DND-41 (cell line): ENCODE results near the gene FYB1.

Source experiments
- ATAC-seq: fragments of 200-7000 bp; cut with Tn5 transposase; 3 replicates; pipeline ENCODE4 v1.9.1; 2021; ENCODE audit warnings: low read depth; ENCODE audit not compliant: insufficient read depth
- DNase-seq: peaks from one replicate; pipeline ENCODE4 v3.0.0-alpha.2; 2020
- H2AFZ ChIP-seq: 2 replicates; pipeline ENCODE4 v1.6.0; 2012; ENCODE audit warnings: low read depth, low read length
- H3K27ac ChIP-seq: 2 replicates; pipeline ENCODE4 v1.5.1; 2012; ENCODE audit warnings: low read length, inconsistent platforms
- H3K27me3 ChIP-seq: fragments of 200-600 bp; sonication (generic); 2 replicates; pipeline ENCODE4 v1.6.0; 2012; ENCODE audit warnings: low read length, mild to moderate bottlenecking, inconsistent platforms; ENCODE audit not compliant: insufficient read depth, poor library complexity
- H3K36me3 ChIP-seq: 2 replicates; pipeline ENCODE4 v1.5.1; 2012; ENCODE audit warnings: low read length, inconsistent platforms; ENCODE audit not compliant: insufficient read depth
- H3K4me1 ChIP-seq: 2 replicates; pipeline ENCODE4 v1.5.1; 2012; ENCODE audit warnings: mild to moderate bottlenecking, low read length; ENCODE audit not compliant: insufficient read depth
- H3K4me2 ChIP-seq: 2 replicates; pipeline ENCODE4 v1.6.0; 2012; ENCODE audit warnings: mild to moderate bottlenecking, moderate library complexity, low read length, inconsistent platforms; ENCODE audit not compliant: insufficient read depth
- H3K4me3 ChIP-seq, 2 experiments: fragments of 200-600 bp in 1 of 2; shearing (Covaris generic) in 1 of 2; 2 replicates each; pipeline ENCODE4 v1.5.1; 2012 to 2016; ENCODE audit warnings: inconsistent platforms in 2 of 2, low read length in 2 of 2, mild to moderate bottlenecking in 2 of 2, low read depth in 1 of 2, moderate library complexity in 1 of 2
- H3K79me2 ChIP-seq: 2 replicates; pipeline ENCODE4 v1.6.0; 2012; ENCODE audit warnings: low read length, inconsistent platforms; ENCODE audit not compliant: insufficient read depth
- H3K9ac ChIP-seq: 2 replicates; pipeline ENCODE4 v1.6.0; 2012; ENCODE audit warnings: low read depth, mild to moderate bottlenecking, inconsistent platforms, low read length, moderate library complexity
- H3K9me3 ChIP-seq: 2 replicates; pipeline ENCODE4 v1.5.1; 2012; ENCODE audit warnings: low read length, moderate library complexity, mild to moderate bottlenecking, inconsistent platforms; ENCODE audit not compliant: insufficient read depth, severe bottlenecking
- H4K20me1 ChIP-seq: 2 replicates; pipeline ENCODE4 v1.6.0; 2012; ENCODE audit warnings: low read length; ENCODE audit not compliant: insufficient read depth
- CTCF ChIP-seq: IDR thresholded peaks from 2 replicates; pipeline ENCODE4 v1.5.1; 2012; ENCODE audit warnings: borderline replicate concordance, low read length, moderate library complexity, mild to moderate bottlenecking; ENCODE audit not compliant: poor library complexity, severe bottlenecking; ENCODE audit errors: extremely low read depth
- EZH2 ChIP-seq: IDR thresholded peaks from 3 replicates; pipeline ENCODE4 v1.6.1; 2012; ENCODE audit warnings: borderline replicate concordance, low read depth, mild to moderate bottlenecking, moderate library complexity, low read length, inconsistent platforms; ENCODE audit not compliant: severe bottlenecking

FYB1 gene

GRCh38 chr5:39164529-39165402 is 54.6 kb downstream of the FYB1 start:
- no peak for ATAC-seq

GRCh38 chr5:39164016-39164415 is 55.3 kb downstream of the FYB1 start:
- peak; percentile 99 for ATAC-seq
- H3K79me2 ChIP-seq = no peaks in the 10 kb centered on the region
- no peaks in the 10 kb centered on the region for H3K27me3 ChIP-seq
- no peak overlapping the region for H3K4me3 ChIP-seq
- no peaks in the 10 kb centered on the region for H3K9me3 ChIP-seq
- no peak for TF ChIP-seq EZH2
- peak; percentile 49 for TF ChIP-seq CTCF
- peak; percentile 70 for DNase-seq
- H2AFZ ChIP-seq = peak overlapping the region; percentile 17; the same call in 1 of the 2 replicates
- H3K36me3 ChIP-seq = no peaks in the 10 kb centered on the region
- peaks cover 31% of the 10 kb centered on the region for H3K4me1 ChIP-seq
- H3K4me2 ChIP-seq = peak overlapping the region; percentile 9; the same call in 1 of the 2 replicates
- no peaks in the 10 kb centered on the region for H4K20me1 ChIP-seq
- peak overlapping the region; percentile 35 for H3K27ac ChIP-seq
- H3K9ac ChIP-seq = peak overlapping the region; percentile 0; the same call in 1 of the 2 replicates

More at GRCh38 chr5:39164529-39165402, 54.6 kb downstream of the FYB1 start:
- no peak for DNase-seq
- peak overlapping the region; percentile 9; the same call in 1 of the 2 replicates for H3K4me2 ChIP-seq
- H2AFZ ChIP-seq = no peak overlapping the region; the same call in 1 of the 2 replicates
- no peaks in the 10 kb centered on the region for H3K9me3 ChIP-seq
- TF ChIP-seq CTCF = no peak
- TF ChIP-seq EZH2 = no peak
- H3K27me3 ChIP-seq = no peaks in the 10 kb centered on the region
- no peaks in the 10 kb centered on the region for H4K20me1 ChIP-seq
- H3K9ac ChIP-seq = no peak overlapping the region
- H3K4me3 ChIP-seq = no peak overlapping the region
- H3K27ac ChIP-seq = peak overlapping the region; percentile 35
- no peaks in the 10 kb centered on the region for H3K79me2 ChIP-seq
- H3K36me3 ChIP-seq = no peaks in the 10 kb centered on the region
- peaks cover 31% of the 10 kb centered on the region for H3K4me1 ChIP-seq

- H3K9ac ChIP-seq = no peak overlapping the region
- ATAC-seq (no peak), DNase-seq (no peak)
- H2AFZ ChIP-seq = no peak overlapping the region
- TF ChIP-seq EZH2 (no peak), CTCF (no peak)
- no peaks in the 10 kb centered on the region for H4K20me1 ChIP-seq
- peaks cover 22% of the 10 kb centered on the region for H3K4me1 ChIP-seq
- H3K4me2 ChIP-seq = no peak overlapping the region
- H3K79me2 ChIP-seq = no peaks in the 10 kb centered on the region
- no peaks in the 10 kb centered on the region for H3K9me3 ChIP-seq
- H3K4me3 ChIP-seq = no peak overlapping the region
- no peaks in the 10 kb centered on the region for H3K27me3 ChIP-seq
- no peak overlapping the region for H3K27ac ChIP-seq
- no peaks in the 10 kb centered on the region for H3K36me3 ChIP-seq
Observed at GRCh38 chr5:39161578-39161977, 57.8 kb downstream of the FYB1 start.
